Measurements from ENCODE around the gene LRRFIP1. TPM values are rescaled to one million over a fixed set of nuclear protein-coding genes. Genes with fewer than 3 reads are reported as not detected.

LRRFIP1 gene, protein sequence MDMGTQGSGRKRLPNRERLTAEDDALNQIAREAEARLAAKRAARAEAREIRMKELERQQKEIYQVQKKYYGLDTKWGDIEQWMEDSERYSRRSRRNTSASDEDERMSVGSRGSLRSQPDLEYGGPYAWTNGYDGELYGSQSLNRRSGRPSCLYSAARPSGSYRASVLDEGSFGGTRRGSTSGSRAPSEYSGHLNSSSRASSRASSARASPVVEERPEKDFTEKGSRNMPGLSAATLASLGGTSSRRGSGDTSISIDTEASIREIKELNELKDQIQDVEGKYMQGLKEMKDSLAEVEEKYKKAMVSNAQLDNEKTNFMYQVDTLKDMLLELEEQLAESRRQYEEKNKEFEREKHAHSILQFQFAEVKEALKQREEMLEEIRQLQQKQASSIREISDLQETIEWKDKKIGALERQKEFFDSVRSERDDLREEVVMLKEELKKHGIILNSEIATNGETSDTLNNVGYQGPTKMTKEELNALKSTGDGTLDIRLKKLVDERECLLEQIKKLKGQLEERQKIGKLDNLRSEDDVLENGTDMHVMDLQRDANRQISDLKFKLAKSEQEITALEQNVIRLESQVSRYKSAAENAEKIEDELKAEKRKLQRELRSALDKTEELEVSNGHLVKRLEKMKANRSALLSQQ
- 114 and 134 TPM in 2 replicates for total RNA-seq

DNA sequence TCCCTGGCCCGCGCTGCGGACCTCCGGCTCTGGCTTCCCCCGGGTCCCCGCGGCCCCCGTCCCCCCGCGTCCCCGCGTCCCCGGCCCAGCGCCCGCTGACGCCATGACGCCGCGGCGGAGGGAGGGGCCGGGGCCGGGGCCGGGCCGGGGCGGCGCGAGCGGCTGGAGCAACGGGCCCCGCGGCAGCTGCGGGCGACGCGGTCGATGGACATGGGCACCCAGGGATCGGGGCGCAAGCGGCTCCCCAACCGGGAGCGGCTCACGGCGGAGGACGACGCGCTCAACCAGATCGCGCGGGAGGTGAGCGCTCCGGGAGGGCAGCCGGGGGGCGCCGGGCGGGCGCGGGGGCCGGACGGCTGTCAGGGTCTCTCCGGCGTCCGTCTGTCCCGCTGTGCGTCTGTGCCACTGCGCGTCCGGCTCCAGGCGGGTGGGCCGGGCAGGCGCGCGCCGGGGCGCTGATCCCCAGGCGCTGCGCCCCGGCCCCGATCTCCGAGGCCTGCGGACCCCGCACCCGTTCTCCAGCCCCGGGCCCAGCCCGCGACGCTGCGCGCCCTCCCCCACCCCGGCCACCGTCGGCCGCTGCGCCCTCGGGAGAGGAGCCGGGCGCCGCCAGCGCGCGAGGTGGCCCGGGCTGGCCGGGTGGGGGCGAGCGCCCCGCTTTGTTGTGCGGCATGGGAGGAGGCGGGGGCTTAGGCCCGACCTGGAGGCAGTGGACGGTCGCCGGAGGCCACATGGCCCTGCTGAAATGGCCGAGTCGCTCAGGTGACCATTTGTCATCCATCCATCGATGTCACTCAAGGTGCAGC, at the start of gene LRRFIP1:
Gene LRRFIP1 (plus strand): TSS at position 147 of the 806 bp plus-strand sequence. CDS start 58 bp downstream, at position 205.
- ATAC-seq (ENCODE audit: low read depth) (peak; percentile 80), DNase-seq (peak; percentile 40)
- peak within 1 kb of the TSS; percentile 84 for H3K4me3 Mint-ChIP-seq
- ChIA-PET POLR2A (interaction anchor here (0.7 kb wide), 1 partner anchor 460 kb away, joined by 5 read pairs; no protein-coding TSS in a partner anchor), CTCF (interaction anchor here (1.0 kb wide), 1 partner anchor 46 kb away, joined by 3 read pairs; no protein-coding TSS in a partner anchor)
- H3K9me3 Mint-ChIP-seq = no peaks in the 10 kb centered on the region
- no peak within 1 kb of the TSS for H3K27ac Mint-ChIP-seq
- intact Hi-C loops (cut with micrococcal nuclease) = no loop called here
- peaks cover 2% of the 10 kb centered on the region for H3K36me3 Mint-ChIP-seq (ENCODE audit: low read depth)
- peaks cover 30% of the 10 kb centered on the region for H3K27me3 Mint-ChIP-seq
- TF ChIP-seq, protein P1, sequence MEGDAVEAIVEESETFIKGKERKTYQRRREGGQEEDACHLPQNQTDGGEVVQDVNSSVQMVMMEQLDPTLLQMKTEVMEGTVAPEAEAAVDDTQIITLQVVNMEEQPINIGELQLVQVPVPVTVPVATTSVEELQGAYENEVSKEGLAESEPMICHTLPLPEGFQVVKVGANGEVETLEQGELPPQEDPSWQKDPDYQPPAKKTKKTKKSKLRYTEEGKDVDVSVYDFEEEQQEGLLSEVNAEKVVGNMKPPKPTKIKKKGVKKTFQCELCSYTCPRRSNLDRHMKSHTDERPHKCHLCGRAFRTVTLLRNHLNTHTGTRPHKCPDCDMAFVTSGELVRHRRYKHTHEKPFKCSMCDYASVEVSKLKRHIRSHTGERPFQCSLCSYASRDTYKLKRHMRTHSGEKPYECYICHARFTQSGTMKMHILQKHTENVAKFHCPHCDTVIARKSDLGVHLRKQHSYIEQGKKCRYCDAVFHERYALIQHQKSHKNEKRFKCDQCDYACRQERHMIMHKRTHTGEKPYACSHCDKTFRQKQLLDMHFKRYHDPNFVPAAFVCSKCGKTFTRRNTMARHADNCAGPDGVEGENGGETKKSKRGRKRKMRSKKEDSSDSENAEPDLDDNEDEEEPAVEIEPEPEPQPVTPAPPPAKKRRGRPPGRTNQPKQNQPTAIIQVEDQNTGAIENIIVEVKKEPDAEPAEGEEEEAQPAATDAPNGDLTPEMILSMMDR (IDR thresholded peaks at IDR 0.05) = no peak
- H3K4me1 Mint-ChIP-seq = peaks cover 24% of the 10 kb centered on the region

DNA sequence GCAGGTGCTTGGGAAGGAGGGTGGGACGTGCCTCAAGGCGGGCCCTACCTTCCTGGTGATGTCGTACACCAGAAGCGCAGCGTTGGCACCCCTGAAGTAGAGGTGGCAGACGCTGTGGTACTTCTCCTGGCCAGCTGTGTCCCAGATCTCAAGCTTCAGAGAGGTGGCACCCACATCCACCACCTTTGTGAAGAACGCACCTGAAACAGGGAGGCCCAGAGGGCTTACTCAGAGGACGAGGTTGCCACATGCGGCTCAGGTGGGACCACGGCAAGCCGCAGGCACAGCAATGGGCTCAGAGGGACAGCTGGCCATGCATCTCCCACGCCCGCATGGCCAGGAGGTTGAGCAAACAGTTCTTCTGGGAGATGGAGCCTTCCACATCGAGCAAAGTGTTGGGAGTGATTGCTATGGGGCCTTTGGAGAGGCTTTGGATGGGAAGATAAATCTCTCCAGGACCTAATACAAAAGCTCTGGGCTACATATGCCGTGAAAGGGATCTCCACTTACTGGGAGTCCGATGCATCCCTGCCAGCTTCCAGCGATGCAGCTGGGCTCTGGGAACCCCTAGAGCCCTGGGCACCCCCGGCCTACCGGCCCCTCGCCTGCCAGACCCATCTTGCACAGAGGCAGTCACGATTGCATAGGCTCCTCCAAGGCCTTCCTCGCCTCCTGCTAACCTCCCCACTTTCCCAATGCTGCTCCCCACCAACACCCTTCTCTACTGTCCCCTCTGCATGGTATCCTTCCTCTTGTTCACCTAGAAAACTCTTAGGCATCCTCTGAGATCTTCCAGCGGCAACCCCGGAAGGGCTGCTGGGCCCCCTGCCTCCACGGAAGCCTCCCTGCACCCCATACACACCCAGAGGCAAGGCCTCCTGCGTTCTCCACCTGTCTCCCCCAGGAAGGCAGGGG, 49.2 kb upstream of the LRRFIP1 start:
- ATAC-seq (ENCODE audit: low read depth) = no peak
- TF ChIP-seq, protein P1 (IDR thresholded peaks at IDR 0.05) = no peak
- intact Hi-C loops (cut with micrococcal nuclease) = no loop called here
- ChIA-PET CTCF (no interaction called here), POLR2A (no interaction called here)
- peaks cover 2% of the 10 kb centered on the region for H3K4me1 Mint-ChIP-seq
- peaks cover 13% of the 10 kb centered on the region for H3K27me3 Mint-ChIP-seq
- DNase-seq = no peak
- no peaks in the 10 kb centered on the region for H3K9me3 Mint-ChIP-seq
- no peak overlapping the region for H3K27ac Mint-ChIP-seq
- H3K4me3 Mint-ChIP-seq = no peak overlapping the region
- no peaks in the 10 kb centered on the region for H3K36me3 Mint-ChIP-seq (ENCODE audit: low read depth)

DNA sequence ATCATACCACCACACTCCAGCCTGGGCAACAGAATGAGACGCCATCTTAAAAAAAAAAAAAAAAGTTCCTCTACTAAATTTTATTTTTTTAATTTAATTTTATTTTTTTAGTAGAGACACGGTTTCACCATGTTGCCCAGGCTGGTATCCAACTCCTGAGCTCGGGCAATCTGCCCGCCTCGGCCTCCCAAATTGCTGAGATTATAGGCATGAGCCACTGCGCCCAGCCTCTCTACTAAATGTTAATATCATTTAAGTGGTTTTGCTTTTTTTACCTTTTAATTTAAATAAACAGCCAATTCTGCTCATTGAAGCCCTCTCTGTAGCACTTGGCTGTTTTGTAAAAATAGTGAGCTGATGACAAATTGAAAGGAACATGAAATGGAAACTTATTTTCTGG, 46.1 kb upstream of the LRRFIP1 start:
- DNase-seq = no peak
- intact Hi-C loops (cut with micrococcal nuclease) = loop anchor here (1.0 kb wide), 3 partner anchors 92 to 193 kb away; no protein-coding TSS in a partner anchor
- ChIA-PET CTCF (interaction anchor here (0.8 to 1.5 kb wide), 8 partner anchors 9 to 193 kb away, joined by 3 to 12 read pairs (median 4); no protein-coding TSS in a partner anchor), POLR2A (no interaction called here)
- Mint-ChIP-seq H3K9me3 (no peaks in the 10 kb centered on the region), H3K27me3 (peaks cover 14% of the 10 kb centered on the region), H3K4me1 (peaks cover 2% of the 10 kb centered on the region), H3K4me3 (no peak overlapping the region), H3K36me3 (ENCODE audit: low read depth) (no peaks in the 10 kb centered on the region), H3K27ac (no peak overlapping the region)
- no peak for ATAC-seq (ENCODE audit: low read depth)
- TF ChIP-seq, protein P1 (IDR thresholded peaks at IDR 0.05) = no peak

DNA sequence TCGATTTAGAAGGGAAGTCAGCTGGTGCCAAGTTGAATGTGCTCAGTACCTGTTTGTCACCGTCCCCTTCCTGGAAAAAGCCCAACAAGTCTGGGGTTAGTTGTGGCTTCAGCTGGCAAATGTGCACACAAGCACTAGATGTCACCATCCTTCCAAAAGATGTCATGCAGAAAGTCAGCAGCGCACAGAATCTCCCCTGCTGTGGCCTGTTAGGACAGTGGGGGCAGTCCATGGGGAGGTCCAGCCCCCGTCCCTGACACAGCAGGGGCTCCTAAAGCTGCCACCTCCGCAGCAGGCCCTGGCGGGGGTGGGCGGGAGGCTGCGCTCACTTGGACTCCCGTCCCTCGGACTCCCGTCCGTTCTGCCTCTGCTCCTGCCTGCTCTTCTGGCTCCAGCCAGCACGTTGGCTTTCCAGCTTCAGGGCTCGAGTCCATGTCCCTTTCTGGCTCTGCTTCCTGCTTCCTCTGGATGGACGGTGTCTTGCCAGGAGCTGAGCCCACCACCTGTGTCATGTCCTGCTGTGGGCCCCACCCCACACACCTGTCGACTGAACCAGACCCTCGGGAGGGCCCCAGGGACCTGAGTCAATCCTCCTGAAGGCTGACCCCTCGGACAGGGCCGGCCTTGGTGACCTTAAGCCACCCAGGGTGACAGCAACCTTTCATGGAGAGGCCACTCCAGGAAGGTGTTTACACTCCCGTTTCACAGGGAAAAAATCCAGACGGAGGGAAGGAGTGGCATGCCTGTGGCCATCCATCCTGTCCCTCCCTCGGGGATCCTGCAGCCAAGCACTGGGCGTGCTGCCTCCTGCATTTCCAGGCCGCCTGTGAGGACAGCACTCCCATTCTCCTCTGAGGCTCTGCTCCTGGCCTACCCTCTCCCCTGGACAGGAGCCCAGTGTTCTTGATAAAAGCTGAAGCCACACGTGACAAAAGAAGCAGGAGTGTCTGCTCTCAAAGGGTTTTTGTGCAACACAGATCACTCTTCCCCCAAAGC, 45.3 kb upstream of the LRRFIP1 start:
- ChIA-PET CTCF (interaction anchor here (0.8 to 1.5 kb wide), 8 partner anchors 10 to 193 kb away, joined by 3 to 12 read pairs (median 4); no protein-coding TSS in a partner anchor), POLR2A (no interaction called here)
- H3K27me3 Mint-ChIP-seq = peaks cover 10% of the 10 kb centered on the region
- H3K36me3 Mint-ChIP-seq (ENCODE audit: low read depth) = no peaks in the 10 kb centered on the region
- H3K4me1 Mint-ChIP-seq = peaks cover 2% of the 10 kb centered on the region
- DNase-seq = no peak
- ATAC-seq (ENCODE audit: low read depth) = peak; percentile 49
- intact Hi-C loops (cut with micrococcal nuclease) = loop anchor here (1.0 kb wide), 3 partner anchors 91 to 192 kb away; no protein-coding TSS in a partner anchor
- H3K27ac Mint-ChIP-seq = no peak overlapping the region
- TF ChIP-seq, protein P1 (IDR thresholded peaks at IDR 0.05) = no peak
- no peaks in the 10 kb centered on the region for H3K9me3 Mint-ChIP-seq
- no peak overlapping the region for H3K4me3 Mint-ChIP-seq

Measured in activated B cell treated with CpG ODN at 0.5 μM for 24 hours (primary cell).